Midbrain (tissue), 1 donor: Measurements from ENCODE around the gene CRIP1.

Experiments
- DNase-seq: peaks from one replicate; lab custom pipeline; 2025; lab: John Stamatoyannopoulos, UW

CRIP1 gene

GRCh38 chr14:105480807-105481801 is 5.6 kb upstream of the CRIP1 start:
- peak; percentile 93 for DNase-seq

- DNase-seq, result peak; percentile 77
These were observed 4.7 kb upstream of the CRIP1 start for GRCh38 chr14:105481886-105482457.

GRCh38 chr14:105482486-105483110 is 4.1 kb upstream of the CRIP1 start:
- DNase-seq, result no peak

- no peak for DNase-seq
These were observed 3.2 kb upstream of the CRIP1 start for GRCh38 chr14:105483300-105484068.

GRCh38 chr14:105484069-105484996 is 2.4 kb upstream of the CRIP1 start:
- no peak for DNase-seq

GRCh38 chr14:105484997-105485393 is 1.7 kb upstream of the CRIP1 start:
- DNase-seq, result no peak

GRCh38 chr14:105485739-105486162 is 935 bp upstream of the CRIP1 start:
- DNase-seq, result no peak

GRCh38 chr14:105486974-105487448 is 325 bp downstream of the CRIP1 start:
- DNase-seq, result no peak

GRCh38 chr14:105487449-105487985 is 831 bp downstream of the CRIP1 start:
- no peak for DNase-seq

- no peak for DNase-seq
These were observed 1.5 kb downstream of the CRIP1 start for GRCh38 chr14:105487986-105488777.

- DNase-seq, result no peak
These were observed 2.3 kb downstream of the CRIP1 start for GRCh38 chr14:105488781-105489541.

- DNase-seq, result peak; percentile 78
These were observed 3.0 kb downstream of the CRIP1 start for GRCh38 chr14:105489542-105490266.

GRCh38 chr14:105490267-105490571 is 3.5 kb downstream of the CRIP1 start:
- DNase-seq, result no peak

- peak; percentile 99 for DNase-seq
These were observed 4.1 kb downstream of the CRIP1 start, which contains the start of gene TEDC1 for GRCh38 chr14:105490572-105491365. TSS of gene TEDC1 (plus strand) at chr14:105491246. CDS start at chr14:105491376, 130 bp downstream.

- no peak for DNase-seq
These were observed 4.8 kb downstream of the CRIP1 start for GRCh38 chr14:105491366-105491973.

GRCh38 chr14:105492031-105492970 is 5.6 kb downstream of the CRIP1 start:
- DNase-seq, result no peak
